Measurements from ENCODE around the gene ZCCHC14.

- TF ChIP-seq CTCF (IDR thresholded peaks at IDR 0.05; ENCODE audit: low read depth, low read length, poor library complexity, severe bottlenecking), result no peak
- TF ChIP-seq EZH2phosphoT487 (IDR thresholded peaks at IDR 0.05; ENCODE audit: borderline replicate concordance, low read length), result no peak
Measured at GRCh38 chr16:87356491-87356853, 136.4 kb downstream of the ZCCHC14 start.

Measured in DOHH2 (cell line).